CD4-positive, alpha-beta T cell treated with Interleukin-4 for 1 hour (primary cell): ENCODE results near the gene SNRNP40.

ENCODE experiments used
- DNase-seq, 2 donors: peaks; one replicate each; pipeline ENCODE4 v3.0.0-alpha.2; 2020 to 2022

The SNRNP40 gene

DNA sequence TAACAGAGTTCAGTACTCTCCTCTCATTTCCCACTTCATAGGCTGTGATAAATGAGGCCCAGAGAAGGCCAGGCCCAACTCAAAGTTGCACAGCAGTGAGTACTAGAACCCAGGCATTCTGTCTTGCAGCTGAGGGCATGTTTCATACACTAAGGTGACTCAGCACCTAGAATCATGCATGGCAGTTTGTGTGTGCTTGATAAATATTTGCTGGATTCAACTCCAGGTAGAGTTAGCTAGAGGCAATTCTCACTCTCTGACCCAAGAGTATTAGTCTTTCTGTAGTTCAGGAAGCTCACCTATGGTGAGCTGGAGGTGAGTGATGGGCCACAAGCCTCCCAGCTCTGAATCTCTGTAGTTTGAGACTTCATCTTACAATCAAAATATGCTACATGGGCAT, 67.6 kb downstream of the SNRNP40 start:
- DNase-seq = no peak

DNA sequence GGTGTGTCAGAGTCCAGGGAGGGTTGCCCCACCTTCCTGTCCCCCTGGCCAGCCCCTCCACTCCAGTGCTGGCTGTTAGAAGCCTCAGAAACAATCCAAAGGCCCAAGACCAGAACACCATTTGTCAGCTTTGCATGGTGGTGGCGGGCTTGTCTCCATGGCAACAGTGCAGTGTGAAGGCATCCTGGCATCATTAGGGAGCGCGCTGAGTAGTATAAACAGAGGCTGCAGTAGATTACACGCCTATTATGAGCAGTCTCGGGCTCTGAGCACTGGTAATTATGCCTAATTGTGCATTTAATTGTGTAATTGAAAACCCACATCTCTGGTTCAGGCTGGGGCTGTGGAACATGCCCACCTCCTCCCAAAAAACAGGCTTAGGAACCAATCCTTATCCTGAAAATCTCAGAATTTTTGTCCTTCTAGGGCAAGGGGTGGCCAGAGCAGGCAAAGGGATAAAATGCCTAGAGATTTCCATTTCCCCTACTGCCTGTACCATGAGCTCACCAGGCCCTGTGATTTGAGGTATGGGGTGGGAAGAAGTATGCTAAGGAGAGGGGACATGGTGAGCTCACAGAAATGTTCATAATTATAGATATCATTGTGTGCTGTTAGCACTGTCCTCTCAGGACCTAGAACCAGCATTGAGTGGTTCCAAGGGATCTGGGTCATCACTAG, 68.6 kb downstream of the SNRNP40 start:
- DNase-seq = no peak

DNA sequence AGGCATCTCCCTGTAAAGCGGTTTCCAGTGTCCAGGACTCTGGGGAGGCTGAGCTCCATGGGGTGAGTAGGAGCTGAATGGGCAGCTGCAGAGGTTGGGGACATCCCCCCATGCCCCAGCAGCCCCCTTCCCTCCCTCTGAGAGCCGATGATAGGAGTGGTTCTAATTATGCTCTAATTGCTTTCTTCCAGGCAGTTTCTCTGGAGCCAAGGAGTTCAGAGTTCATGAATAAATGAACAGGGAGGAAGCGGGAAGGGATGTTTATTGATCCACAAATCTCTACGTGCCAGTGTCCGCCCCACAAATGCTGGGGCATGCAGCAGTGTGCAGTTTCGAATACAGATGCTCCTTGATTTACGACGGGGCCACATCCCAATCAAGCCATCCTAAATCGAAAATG, 72.5 kb downstream of the SNRNP40 start:
- DNase-seq = no peak

DNA sequence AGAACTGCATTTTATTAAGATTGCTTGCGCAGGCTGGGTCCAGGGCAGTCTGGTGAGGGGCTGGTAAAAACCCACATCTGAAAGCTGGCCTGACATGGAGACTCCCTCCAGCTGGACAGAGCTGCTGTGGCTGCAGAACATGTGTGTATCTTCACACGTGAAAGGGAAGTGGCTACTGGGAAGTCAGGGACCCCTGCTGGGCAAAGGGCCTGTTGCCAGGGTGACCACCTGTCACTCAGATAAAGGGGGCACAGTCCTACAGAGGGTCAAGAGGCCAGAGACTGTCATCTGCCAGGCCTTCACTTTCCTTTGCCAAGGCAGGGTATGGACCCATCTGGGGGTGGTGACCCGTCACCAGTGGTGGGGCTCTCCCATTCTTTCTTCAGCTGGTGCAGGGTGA, 74.4 kb downstream of the SNRNP40 start:
- DNase-seq = no peak

DNA sequence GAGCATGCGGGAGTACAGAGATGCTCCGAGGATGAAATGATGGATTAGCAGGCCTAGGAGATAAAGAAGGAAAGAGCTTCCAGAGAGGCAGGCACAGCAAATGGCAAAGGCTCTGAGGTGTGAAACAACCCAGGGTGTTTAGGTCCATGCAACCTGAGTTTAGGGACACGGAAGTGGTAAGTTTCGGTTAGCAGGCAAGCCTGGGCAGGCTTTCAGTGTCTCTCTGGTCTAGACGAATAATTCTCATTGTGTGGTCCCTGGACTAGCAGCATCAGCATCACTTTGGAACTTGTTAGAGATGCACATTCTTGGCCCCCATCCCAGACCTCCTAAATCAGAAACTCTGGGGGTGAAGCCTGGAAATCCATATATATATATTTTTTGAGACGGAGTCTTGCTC, 75.5 kb downstream of the SNRNP40 start:
- DNase-seq = no peak

DNA sequence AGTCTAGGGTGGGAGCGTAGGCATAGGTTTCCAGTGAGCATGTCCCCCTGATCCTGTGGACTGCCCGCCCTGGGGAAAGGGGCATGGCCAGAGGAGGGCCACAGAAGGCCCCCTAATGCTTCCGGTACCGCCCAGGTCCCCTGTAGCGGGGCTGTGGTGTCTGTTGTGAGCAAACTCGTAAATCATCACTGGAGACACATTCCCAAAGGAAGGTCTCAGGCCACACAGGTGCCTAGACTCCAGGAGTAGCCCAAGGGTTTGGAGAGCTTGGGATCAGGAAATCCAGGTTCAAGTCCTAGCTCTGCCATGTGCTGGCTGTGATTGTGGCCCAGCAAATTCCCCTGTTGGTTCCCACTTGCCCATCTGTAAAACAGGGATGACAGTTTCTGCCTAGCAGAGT, 77.1 kb downstream of the SNRNP40 start:
- DNase-seq = no peak

DNA sequence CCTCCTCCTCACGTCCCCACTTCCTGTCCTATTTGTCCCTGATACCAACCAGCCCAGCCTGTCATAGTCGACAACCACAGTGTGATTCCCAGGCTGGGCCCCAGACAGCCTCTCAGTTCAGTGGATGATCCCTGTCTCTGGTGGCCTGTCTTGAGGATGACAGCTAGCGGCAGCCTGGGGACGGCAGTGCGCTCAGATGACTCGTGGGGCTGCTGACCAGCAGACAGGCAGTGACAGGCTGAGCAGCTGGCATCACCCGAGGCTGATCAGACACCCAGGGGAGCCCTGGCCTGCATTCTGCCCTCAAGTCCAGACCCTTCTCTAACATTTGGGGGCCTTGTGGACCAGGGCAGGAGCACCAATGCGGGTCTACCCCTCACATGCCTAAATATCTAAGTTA, 77.9 kb downstream of the SNRNP40 start:
- DNase-seq = no peak

DNA sequence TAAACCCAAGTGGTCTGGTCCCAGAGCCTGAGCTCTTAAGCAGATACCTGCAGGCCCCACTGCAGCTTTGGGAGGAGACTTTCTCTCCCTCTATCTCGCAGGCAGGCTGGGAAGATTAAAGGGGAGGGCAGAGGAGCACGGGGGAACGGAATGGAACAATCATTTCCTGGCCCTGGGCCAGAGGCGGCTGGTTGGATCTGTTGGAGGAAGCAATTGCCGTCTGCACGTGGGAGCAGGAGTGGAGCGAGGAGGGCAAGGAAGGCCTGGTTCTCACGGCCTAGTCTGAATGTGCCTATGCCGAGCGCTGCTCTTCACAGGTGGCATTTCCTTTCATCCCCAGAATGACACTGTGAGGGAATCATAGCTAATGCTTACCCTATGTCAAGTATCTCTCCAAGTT, 80.6 kb downstream of the SNRNP40 start:
- no peak for DNase-seq

DNA sequence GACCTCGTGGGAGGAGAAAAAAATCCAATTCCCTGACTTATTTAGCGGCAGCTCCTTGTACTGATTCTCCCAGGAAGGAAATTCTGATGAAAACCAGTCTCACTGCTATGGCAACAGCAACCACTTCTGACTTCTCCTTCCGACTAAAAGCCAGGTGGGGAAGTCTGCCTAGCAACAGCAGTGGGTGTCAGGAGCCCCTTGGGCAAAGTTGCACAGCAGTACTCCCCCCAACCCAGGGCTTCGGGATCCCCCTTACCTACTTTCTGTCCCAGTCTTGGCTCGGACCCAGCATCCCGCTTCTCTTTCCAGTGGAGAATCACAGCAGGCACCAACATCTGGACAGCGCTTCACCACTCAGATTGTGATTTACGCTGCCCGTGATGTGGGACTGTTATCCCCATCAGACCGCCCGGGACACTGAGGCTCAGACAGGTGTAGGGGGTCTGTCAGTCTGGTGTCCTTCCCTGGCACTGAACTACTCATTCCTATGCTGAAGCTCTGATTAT, 81.5 kb downstream of the SNRNP40 start:
- no peak for DNase-seq

DNA sequence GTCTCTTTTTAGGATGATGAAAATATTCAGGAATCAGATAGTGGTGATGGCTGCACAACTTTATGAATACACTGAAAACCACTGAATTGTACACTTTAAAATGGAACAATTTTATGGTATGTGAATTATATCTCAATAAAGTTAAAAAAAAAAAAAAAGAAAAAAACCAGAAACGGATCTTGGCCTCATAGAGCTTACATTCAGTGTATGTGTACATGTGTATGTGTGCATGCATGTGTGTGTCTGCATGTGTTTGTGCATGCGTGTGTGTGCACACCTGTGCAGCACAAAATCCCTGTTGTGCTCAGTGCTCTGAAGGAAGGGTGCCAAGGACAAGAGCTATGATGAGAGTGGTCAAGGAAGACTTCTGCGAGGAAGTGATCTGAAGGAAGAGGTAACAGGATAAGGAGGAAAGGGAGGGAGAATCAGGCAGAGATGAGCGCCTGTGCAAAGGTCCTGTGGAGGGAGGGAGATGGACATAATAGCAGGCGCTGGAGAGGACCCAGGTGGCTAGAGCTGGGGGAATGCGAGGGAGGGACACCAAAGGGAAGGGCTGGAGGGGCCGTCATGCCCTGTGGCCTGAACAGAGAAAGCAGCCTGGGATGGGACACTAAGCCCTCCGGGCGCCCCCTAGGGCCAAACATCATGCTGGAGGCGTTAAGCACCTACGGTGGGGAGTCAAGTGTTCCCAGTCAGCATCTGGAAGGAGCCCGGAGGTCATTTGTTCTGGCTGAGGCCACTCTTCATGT, 82.1 kb downstream of the SNRNP40 start:
- DNase-seq = no peak
